HuH-7.5 (cell line): Measurements from ENCODE around the gene OR8J3.
"Not testable (repeated sequence)": the region's sequence is repeated elsewhere in the genome, so short reads cannot be mapped to it uniquely, and the experiment has no call there.

Experiments used
- DNase-seq: peaks from one replicate; pipeline ENCODE4 v3.0.0; 2011; ENCODE audit warnings: low spot score

The OR8J3 gene

DNA sequence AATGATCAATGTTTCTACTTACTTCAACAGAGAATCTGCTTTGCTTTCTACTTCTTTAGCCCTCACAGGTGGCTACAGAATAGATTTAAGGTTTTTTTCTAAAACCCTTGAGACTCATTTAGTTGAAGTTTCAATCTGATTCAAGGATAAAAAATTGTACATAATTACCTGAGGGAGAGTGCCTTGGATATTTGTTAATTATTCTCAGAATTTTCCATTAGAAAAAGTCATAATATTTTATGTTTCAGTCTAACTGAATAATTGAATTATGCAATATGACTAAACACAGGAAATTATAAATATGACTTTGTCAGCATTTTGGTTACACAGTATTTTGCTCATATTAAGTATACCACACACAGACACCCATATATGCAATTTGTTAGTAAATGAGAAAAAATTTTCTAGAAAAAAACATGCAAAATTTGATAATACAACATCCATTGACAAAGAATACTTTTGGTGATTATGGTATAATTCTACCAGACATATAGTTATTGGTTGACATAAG, at the start of gene OR8J3:
Gene OR8J3 (minus strand): TSS at position 51 of the 511 bp plus-strand sequence. CDS start 2,483 bp downstream, outside the sequence.
- DNase-seq, result no peak

DNA sequence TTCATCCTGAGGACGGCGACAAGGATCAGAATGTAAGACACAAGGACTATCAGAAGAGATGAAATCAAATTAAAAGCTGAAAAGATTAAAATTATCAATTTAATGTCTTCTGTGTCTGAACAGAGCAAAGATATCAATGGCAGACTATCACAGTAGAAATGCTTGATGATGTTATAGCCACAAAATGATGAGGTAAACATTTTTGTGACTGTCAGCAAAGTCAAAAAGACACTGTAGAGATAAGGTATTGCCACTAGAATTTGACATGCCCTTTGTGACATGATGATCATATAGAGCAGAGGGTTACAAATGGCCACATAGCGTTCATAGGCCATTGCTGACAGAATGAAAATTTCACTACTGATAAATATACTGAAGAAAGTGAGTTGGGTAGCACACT, 48.6 kb upstream of the OR8J3 start:
- no peak for DNase-seq

- DNase-seq, result no peak
Observed at GRCh38 chr11:56183459-56183858, 43.5 kb upstream of the OR8J3 start.

DNA sequence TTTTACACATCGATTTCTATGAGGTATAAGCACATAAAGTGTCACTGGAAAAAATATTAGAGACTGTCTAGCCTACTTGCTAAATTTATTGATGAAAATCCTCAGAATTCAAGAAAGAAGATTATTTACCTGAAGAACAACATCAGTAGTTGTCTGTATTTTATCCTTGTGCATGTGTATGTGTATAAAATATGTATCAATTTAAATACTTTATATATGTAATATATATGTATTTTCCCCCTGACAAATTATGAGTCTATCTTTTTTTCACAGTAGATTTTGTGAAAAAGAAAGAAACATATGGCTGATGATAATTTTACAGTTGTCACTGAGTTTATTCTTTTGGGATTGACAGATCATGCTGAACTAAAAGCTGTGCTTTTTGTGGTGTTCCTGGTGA, 36.3 kb upstream of the OR8J3 start, which contains the start of gene OR5J2:
Gene OR5J2 (plus strand): TSS at position 301 of the 400 bp plus-strand sequence. CDS start 0 bp downstream, at position 301.
- DNase-seq, result no peak

- no peak for DNase-seq
Observed at GRCh38 chr11:56172256-56172830, 32.3 kb upstream of the OR8J3 start.

GRCh38 chr11:56163804-56164203, 23.8 kb upstream of the OR8J3 start:
- DNase-seq, result no peak

DNA sequence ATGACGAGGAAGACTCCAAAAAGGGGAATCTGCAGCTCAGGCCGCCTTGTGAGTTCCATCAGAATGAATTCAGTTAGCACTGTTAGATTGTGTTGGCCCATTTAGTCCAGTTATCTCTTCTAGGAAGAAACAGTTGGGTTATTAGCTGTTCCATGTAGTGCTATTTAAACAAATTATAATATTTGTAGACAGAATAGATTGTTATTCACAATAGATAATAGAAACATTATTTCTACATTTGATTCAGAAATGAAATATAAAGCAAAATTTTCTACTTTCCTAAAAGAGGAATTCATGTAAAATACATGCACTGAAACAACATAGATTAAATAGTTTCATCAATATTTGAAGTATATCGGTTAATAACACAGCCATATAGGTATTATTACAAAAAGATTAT, 20.2 kb upstream of the OR8J3 start, which contains the start of gene OR8K5:
Gene OR8K5 (minus strand): TSS at position 101 of the 400 bp plus-strand sequence. CDS start 0 bp downstream, at position 101.
- DNase-seq, result no peak

GRCh38 chr11:56152333-56152732, 12.3 kb upstream of the OR8J3 start:
- DNase-seq, result no peak

- no peak for DNase-seq
Observed at GRCh38 chr11:56151376-56151775, 11.4 kb upstream of the OR8J3 start.

DNA sequence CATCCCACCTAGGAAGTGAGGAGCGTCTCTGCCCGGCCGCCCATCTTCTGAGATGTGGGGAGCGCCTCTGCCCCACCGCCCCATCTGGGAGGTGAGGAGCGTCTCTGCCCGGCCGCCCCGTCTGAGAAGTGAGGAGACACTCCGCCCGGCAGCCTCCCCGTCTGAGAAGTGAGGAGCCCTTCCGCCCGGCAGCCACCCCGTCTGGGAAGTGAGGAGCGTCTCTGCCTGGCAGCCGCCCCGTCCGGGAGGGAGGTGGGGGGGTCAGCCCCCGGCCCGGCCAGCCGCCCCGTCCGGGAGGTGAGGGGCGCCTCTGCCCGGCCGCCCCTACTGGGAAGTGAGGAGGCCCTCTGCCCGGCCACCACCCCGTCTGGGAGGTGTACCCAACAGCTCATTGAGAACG, 3.7 kb upstream of the OR8J3 start:
- DNase-seq, result not testable (repeated sequence)

DNA sequence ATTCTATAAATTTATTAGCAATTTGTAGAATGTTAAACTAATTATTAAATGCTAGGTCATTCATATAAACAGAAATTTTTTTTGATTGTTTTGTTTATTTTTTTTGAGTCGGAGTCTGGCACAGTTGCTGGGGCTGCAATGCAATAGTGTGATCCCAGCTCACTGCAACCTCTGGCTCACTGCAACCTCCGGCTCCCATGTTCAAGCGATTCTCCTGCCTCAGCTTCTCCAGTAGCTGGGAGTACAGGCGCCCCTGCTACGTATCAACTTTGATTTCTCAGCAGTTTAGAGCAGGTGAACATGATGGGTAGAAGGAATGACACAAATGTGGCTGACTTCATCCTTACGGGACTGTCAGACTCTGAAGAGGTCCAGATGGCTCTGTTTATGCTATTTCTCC, 17.9 kb downstream of the OR8J3 start, which contains the start of gene OR8H3:
Gene OR8H3 (plus strand): TSS at position 301 of the 400 bp plus-strand sequence. CDS start 0 bp downstream, at position 301.
- no peak for DNase-seq

GRCh38 chr11:56103210-56103737, 36.7 kb downstream of the OR8J3 start, which contains the start of gene OR8H2:
TSS of gene OR8H2 (plus strand) at chr11:56103687. CDS start at chr11:56105043, 1,356 bp downstream.
- no peak for DNase-seq

DNA sequence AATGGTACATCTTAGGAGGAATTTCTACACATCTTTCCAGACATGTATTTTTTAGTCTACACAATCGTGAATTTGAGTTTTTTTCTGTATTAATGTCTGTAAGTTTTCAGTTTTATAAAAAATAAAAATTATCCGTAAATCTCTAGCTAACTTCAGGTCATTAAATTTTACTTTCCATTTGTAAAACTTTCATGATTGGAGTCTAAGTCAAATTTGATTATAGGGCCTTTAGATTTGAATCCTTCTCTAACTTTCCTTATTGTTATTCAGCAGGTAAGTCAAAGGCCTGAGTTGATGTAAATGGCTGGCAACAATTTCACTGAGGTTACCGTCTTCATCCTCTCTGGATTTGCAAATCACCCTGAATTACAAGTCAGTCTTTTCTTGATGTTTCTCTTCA, 47.0 kb downstream of the OR8J3 start, which contains the start of gene OR8I2:
Gene OR8I2 (plus strand): TSS at position 301 of the 400 bp plus-strand sequence. CDS start 0 bp downstream, at position 301.
- DNase-seq, result no peak

GRCh38 chr11:56089697-56090096, 50.3 kb downstream of the OR8J3 start:
- DNase-seq, result no peak
